Pancreas (tissue), 10 donors: Measurements from ENCODE around the gene AUTS2. TPM values are rescaled to one million over a fixed set of nuclear protein-coding genes. Genes with fewer than 3 reads are reported as not detected.

Source experiments
- ATAC-seq, 4 donors: fragments of 200-7000 bp; cut with Tn5 transposase; one replicate each; pipeline versions ENCODE4 v1.8.0 to v1.9.1; 2020; ENCODE audit warnings: mild to moderate bottlenecking in 4 of 4, moderate library complexity in 4 of 4
- DNase-seq, 6 donors: peaks; one replicate each; pipeline ENCODE4 v3.0.0-alpha.2; 2020
- FAIRE-seq: peaks from 2 replicates; lab custom pipeline; 2012; peaks lifted over from hg19 to GRCh38; lab: Jason Lieb, UNC
- H3K27ac ChIP-seq, 4 donors: fragments of 200-600 bp; sonication (generic); 1 replicate in 3 of 4; 2 replicates in 1 of 4; pipeline versions ENCODE4 v1.5.0 to v1.8.0; 2020
- H3K27me3 ChIP-seq, 4 donors: fragments of 200-600 bp; one replicate each; pipeline ENCODE4 v1.8.0; 2021
- H3K36me3 ChIP-seq, 3 donors: fragments of 200-600 bp; sonication (generic) in 1 of 3; one replicate each; pipeline versions ENCODE4 v1.5.0 to v1.8.0; 2020 to 2021
- H3K4me1 ChIP-seq, 3 donors: fragments of 200-600 bp; one replicate each; pipeline ENCODE4 v1.8.0; 2021
- H3K4me3 ChIP-seq, 4 donors: fragments of 200-600 bp; sonication (generic) in 2 of 4; one replicate each; pipeline versions ENCODE4 v1.5.0 to v1.8.0; 2020 to 2021
- H3K9me3 ChIP-seq, 4 donors: fragments of 200-600 bp; one replicate each; pipeline ENCODE4 v1.8.0; 2021
- CTCF ChIP-seq, 4 donors: fragments of 200-600 bp; sonication (generic) in 3 of 4; IDR thresholded peaks; one replicate each; pipeline versions ENCODE4 v1.5.0 to v1.8.0; 2021; ENCODE audit warnings: antibody characterized with exemption in 4 of 4
- WGBS, 2 donors: extraction: QIAGEN DNeasy Blood & Tissue Kit; methylation state at CpG; one replicate each; pipeline ENCODE4 v1.1.7; 2013; 5-methylcytosine and 5-hydroxymethylcytosine counted together
- intact Hi-C, 3 donors: fragments of 100-400 bp; cut with DNase I; formaldehyde crosslinking; loops; one replicate each; pipeline versions ENCODE4 v1.11.1 to v1.14.2; 2022
- polyA plus RNA-seq, 2 donors: library from polyadenylated mRNA; stranded (reverse); fragments of 200-250 nt; gene quantifications; one replicate each; pipeline ENCODE4 v1.2.3, GENCODE V29; 2013
- total RNA-seq, 6 donors: library from RNA; stranded (reverse); fragmentation: NEBNext Ultra II Directional in 4 of 6; extraction: Animal tissue kit (Norgen Biotek cat#: 25700) in 4 of 6; gene quantifications; one replicate each; pipeline versions ENCODE4 v1.2.1 to v1.2.4, GENCODE V29; 2021 to 2023
- donor health status: healthy with polysubstance abuse.
- donor health status: DM: no; HTN: no; CAD: no; lungs with moderate emphysema.
- donor health status: DM: no; HTN: no; CAD: no.
- donor health status: control.
- donor health status: control.
- donor health status: Bipolar disorder and iron deficiency.
- donor health status: DM: yes; HTN: yes; CAD: no.
- donor health status: DM: no; HTN: no; CAD: no.
- donor health status: DM: no; HTN: no; CAD: no.
- donor health status: DM: yes; HTN: yes; CAD: no.

The AUTS2 gene
- total and polyA plus RNA-seq, 8 donors = 5.8 to 16.8 (median 9.9) TPM

- Histone ChIP-seq H3K27me3 (no peaks in the 10 kb centered on the region), H3K9me3 (no peaks in the 10 kb centered on the region), H3K36me3 (no peaks in the 10 kb centered on the region), H3K4me1 (no peaks in the 10 kb centered on the region), H3K27ac (no peak overlapping the region), H3K4me3 (no peak overlapping the region)
- FAIRE-seq (no peak), ATAC-seq (no peak), DNase-seq (no peak)
- WGBS, 2 donors = 91 to 100% methylated on average over 1 of the region's 1 CpG
- no peak for TF ChIP-seq CTCF (IDR thresholded peaks at IDR 0.05)
- intact Hi-C loops = no loop called here
These were observed 20.8 kb downstream of the AUTS2 start for GRCh38 chr7:69619054-69619453.

DNA sequence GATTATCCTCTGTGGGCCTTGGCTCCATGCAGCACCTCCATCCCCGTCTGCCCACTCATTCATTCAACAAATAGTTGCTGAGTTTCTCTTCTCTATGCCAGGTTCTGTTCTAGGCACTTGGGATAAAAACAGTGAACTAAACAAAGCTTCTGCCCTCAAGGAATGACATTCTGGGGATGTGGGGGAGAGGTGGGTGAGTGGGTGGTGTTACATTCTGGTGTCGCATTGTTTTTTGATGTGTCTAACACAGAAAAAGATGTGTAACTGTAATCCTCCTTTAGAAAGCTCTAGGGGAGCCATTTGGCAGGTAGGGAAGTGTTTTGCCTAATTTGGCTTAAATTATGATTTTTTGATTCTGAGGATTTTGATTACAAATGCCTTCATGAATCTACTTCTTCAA lies 21.4 kb downstream of the AUTS2 start:
- Histone ChIP-seq H3K4me1 (no peaks in the 10 kb centered on the region), H3K9me3 (no peaks in the 10 kb centered on the region), H3K4me3 (no peak overlapping the region), H3K27me3 (no peaks in the 10 kb centered on the region), H3K27ac (no peak overlapping the region), H3K36me3 (no peaks in the 10 kb centered on the region)
- ATAC-seq = no peak
- no peak for FAIRE-seq
- TF ChIP-seq CTCF (IDR thresholded peaks at IDR 0.05) = no peak
- WGBS, 2 donors = 88 to 91% methylated on average over 2 of the region's 2 CpGs
- intact Hi-C loops = no loop called here
- no peak for DNase-seq

GRCh38 chr7:69620063-69620462 lies 21.8 kb downstream of the AUTS2 start:
- no peak for DNase-seq
- H3K4me1 ChIP-seq = no peaks in the 10 kb centered on the region
- 38 to 71% methylated on average over 4 of the region's 4 CpGs for WGBS, 2 donors
- intact Hi-C loops = no loop called here
- no peak overlapping the region for H3K27ac ChIP-seq
- no peak for FAIRE-seq
- no peak for ATAC-seq
- H3K4me3 ChIP-seq = no peak overlapping the region
- H3K9me3 ChIP-seq = no peaks in the 10 kb centered on the region
- TF ChIP-seq CTCF (IDR thresholded peaks at IDR 0.05) = no peak
- no peaks in the 10 kb centered on the region for H3K36me3 ChIP-seq
- H3K27me3 ChIP-seq = no peaks in the 10 kb centered on the region

DNA sequence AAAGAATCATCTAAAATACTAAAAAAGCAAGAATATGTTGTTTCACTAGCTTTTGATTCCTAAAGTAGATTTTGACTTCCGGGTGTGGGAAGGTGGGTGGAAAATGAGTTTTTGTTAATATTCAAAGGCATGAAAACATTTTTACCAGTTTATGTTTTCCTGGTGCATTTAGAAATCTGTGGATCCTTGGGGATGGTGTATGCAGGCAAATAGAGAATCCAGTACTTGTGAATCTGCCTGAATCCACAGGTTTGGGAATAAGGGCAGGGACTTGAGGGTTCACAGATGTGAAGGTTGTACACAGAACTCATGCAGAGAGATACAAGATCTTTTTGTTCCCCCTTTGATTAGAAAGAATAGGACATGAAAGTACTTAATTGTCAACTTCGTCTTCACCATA lies 22.4 kb downstream of the AUTS2 start:
- no peaks in the 10 kb centered on the region for H3K36me3 ChIP-seq
- no peaks in the 10 kb centered on the region for H3K9me3 ChIP-seq
- H3K27ac ChIP-seq = no peak overlapping the region
- no peak for ATAC-seq
- WGBS, 2 donors = 74 to 94% methylated on average over 2 of the region's 2 CpGs
- intact Hi-C loops = no loop called here
- no peak for DNase-seq
- H3K27me3 ChIP-seq = no peaks in the 10 kb centered on the region
- no peak for TF ChIP-seq CTCF (IDR thresholded peaks at IDR 0.05)
- H3K4me1 ChIP-seq = no peaks in the 10 kb centered on the region
- no peak overlapping the region for H3K4me3 ChIP-seq
- no peak for FAIRE-seq

GRCh38 chr7:69622014-69622835 lies 23.9 kb downstream of the AUTS2 start:
- Histone ChIP-seq H3K9me3 (no peaks in the 10 kb centered on the region), H3K36me3 (no peaks in the 10 kb centered on the region), H3K4me3 (no peak overlapping the region), H3K27me3 (no peaks in the 10 kb centered on the region), H3K4me1 (no peaks in the 10 kb centered on the region), H3K27ac (no peak overlapping the region)
- TF ChIP-seq CTCF (IDR thresholded peaks at IDR 0.05) = no peak
- DNase-seq (no peak), FAIRE-seq (no peak), ATAC-seq (no peak)
- intact Hi-C loops = no loop called here
- WGBS, 2 donors = 49 to 51% methylated on average over 2 of the region's 2 CpGs
